Activated CD4-positive, alpha-beta memory T cell treated with anti-CD3 and anti-CD28 coated beads for 36 hours (primary cell): ENCODE data around the gene RCN2. TPM values are rescaled to one million over a fixed set of nuclear protein-coding genes. Genes with fewer than 3 reads are reported as not detected.
"Not testable (repeated sequence)": the region's sequence is repeated elsewhere in the genome, so short reads cannot be mapped to it uniquely, and the experiment has no call there.

Experiments
- CTCF ChIA-PET: fragments of 350-600 bp; sonication (Branson Sonifier 250); formaldehyde crosslinking; loops from one replicate; lab custom pipeline; 2021; ENCODE audit warnings: antibody characterized with exemption, inconsistent platforms; lab: Charles Lee
- POLR2A ChIA-PET: fragments of 350-600 bp; sonication (Branson Sonifier 250); formaldehyde crosslinking; loops from one replicate; lab custom pipeline; 2021; ENCODE audit warnings: antibody characterized with exemption; lab: Charles Lee
- DNase-seq: peaks from one replicate; pipeline ENCODE4 v3.0.0-alpha.2; 2020
- H3K27ac Mint-ChIP-seq: one replicate; pipeline ENCODE4 v1.8.0; 2021; ENCODE audit warnings: mixed read lengths
- H3K27me3 Mint-ChIP-seq: one replicate; pipeline ENCODE4 v1.8.0; 2021; ENCODE audit warnings: mixed read lengths
- H3K36me3 Mint-ChIP-seq: one replicate; pipeline ENCODE4 v1.8.0; 2021; ENCODE audit warnings: mixed read lengths
- H3K4me1 Mint-ChIP-seq: one replicate; pipeline ENCODE4 v1.8.0; 2021; ENCODE audit warnings: low read depth, mixed read lengths
- H3K4me3 Mint-ChIP-seq: one replicate; pipeline ENCODE4 v1.8.0; 2021; ENCODE audit warnings: mild to moderate bottlenecking, mixed read lengths
- H3K9me3 Mint-ChIP-seq: one replicate; pipeline ENCODE4 v1.8.0; 2021; ENCODE audit warnings: mixed read lengths
- intact Hi-C: fragments of 100-400 bp; cut with micrococcal nuclease; formaldehyde crosslinking; loops from one replicate; pipeline ENCODE4 v1.15.1; 2023
- total RNA-seq, 2 experiments: library from RNA; stranded (reverse); gene quantifications; one replicate each; pipeline ENCODE4 v1.2.3, GENCODE V29; 2021

RCN2 gene
- 10 to 100 TPM; 27.0 to 27.6 TPM for total RNA-seq

- intact Hi-C loops = loop anchor here (1.0 to 5.0 kb wide), 3 partner anchors 26 to 595 kb away; partner anchors contain the start of genes ISL2 and SCAPER
- CTCF ChIA-PET = interaction anchor here (0.9 to 1.9 kb wide), 3 partner anchors 14 to 28 kb away, joined by 3 to 7 read pairs (median 3); no protein-coding TSS in a partner anchor
- peak within 1 kb of the TSS; percentile 88 for H3K4me3 Mint-ChIP-seq
- no peaks in the 10 kb centered on the region for H3K27me3 Mint-ChIP-seq
- peaks cover 22% of the 10 kb centered on the region for H3K36me3 Mint-ChIP-seq
- POLR2A ChIA-PET = interaction anchor here (1.0 to 1.9 kb wide), 3 partner anchors 26 to 612 kb away, joined by 3 to 6 read pairs (median 5); partner anchors contain the start of genes PSTPIP1 and SCAPER
- peaks cover 28% of the 10 kb centered on the region for H3K4me1 Mint-ChIP-seq
- H3K27ac Mint-ChIP-seq = peak within 1 kb of the TSS; percentile 65
- DNase-seq = peak; percentile 96
- H3K9me3 Mint-ChIP-seq = no peaks in the 10 kb centered on the region
Measured at GRCh38 chr15:76931397-76932134, at the start of gene RCN2. Gene RCN2 (plus strand): TSS chr15:76931749. CDS start chr15:76931842, 93 bp downstream.

GRCh38 chr15:76885212-76885611 is 46.3 kb upstream of the RCN2 start:
- Mint-ChIP-seq H3K36me3 (peaks cover 26% of the 10 kb centered on the region), H3K9me3 (no peaks in the 10 kb centered on the region), H3K4me1 (peaks cover 17% of the 10 kb centered on the region), H3K4me3 (no peak overlapping the region), H3K27me3 (no peaks in the 10 kb centered on the region), H3K27ac (no peak overlapping the region)
- intact Hi-C loops = no loop called here
- no peak for DNase-seq
- ChIA-PET CTCF (no interaction called here), POLR2A (no interaction called here)

- Mint-ChIP-seq H3K4me1 (peaks cover 20% of the 10 kb centered on the region), H3K36me3 (peaks cover 32% of the 10 kb centered on the region)
- H3K27ac Mint-ChIP-seq, H3K4me3 Mint-ChIP-seq, intact Hi-C loops, CTCF ChIA-PET, H3K9me3 Mint-ChIP-seq, H3K27me3 Mint-ChIP-seq, POLR2A ChIA-PET, DNase-seq: not testable (repeated sequence)
Measured at GRCh38 chr15:76887280-76888141, 44.0 kb upstream of the RCN2 start.

- DNase-seq, H3K27me3 Mint-ChIP-seq, POLR2A ChIA-PET, CTCF ChIA-PET, H3K27ac Mint-ChIP-seq, H3K4me3 Mint-ChIP-seq, H3K9me3 Mint-ChIP-seq, intact Hi-C loops: not testable (repeated sequence)
- peaks cover 33% of the 10 kb centered on the region for H3K36me3 Mint-ChIP-seq
- peaks cover 34% of the 10 kb centered on the region for H3K4me1 Mint-ChIP-seq
Measured at GRCh38 chr15:76892836-76893235, 38.7 kb upstream of the RCN2 start.

GRCh38 chr15:76894174-76894573 is 37.4 kb upstream of the RCN2 start:
- H3K27ac Mint-ChIP-seq = no peak overlapping the region
- H3K27me3 Mint-ChIP-seq = no peaks in the 10 kb centered on the region
- H3K9me3 Mint-ChIP-seq = peaks cover 2% of the 10 kb centered on the region
- ChIA-PET CTCF (no interaction called here), POLR2A (no interaction called here)
- intact Hi-C loops = no loop called here
- no peak overlapping the region for H3K4me3 Mint-ChIP-seq
- H3K36me3 Mint-ChIP-seq = peaks cover 36% of the 10 kb centered on the region
- DNase-seq = no peak
- peaks cover 25% of the 10 kb centered on the region for H3K4me1 Mint-ChIP-seq

GRCh38 chr15:76898102-76898501 is 33.4 kb upstream of the RCN2 start:
- CTCF ChIA-PET = no interaction called here
- POLR2A ChIA-PET = no interaction called here
- intact Hi-C loops = no loop called here
- H3K36me3 Mint-ChIP-seq = peaks cover 18% of the 10 kb centered on the region
- peaks cover 20% of the 10 kb centered on the region for H3K4me1 Mint-ChIP-seq
- no peaks in the 10 kb centered on the region for H3K27me3 Mint-ChIP-seq
- no peak overlapping the region for H3K27ac Mint-ChIP-seq
- H3K4me3 Mint-ChIP-seq = no peak overlapping the region
- H3K9me3 Mint-ChIP-seq = no peaks in the 10 kb centered on the region
- no peak for DNase-seq

- Mint-ChIP-seq H3K4me1 (peaks cover 24% of the 10 kb centered on the region), H3K36me3 (peaks cover 10% of the 10 kb centered on the region)
- POLR2A ChIA-PET, H3K9me3 Mint-ChIP-seq, intact Hi-C loops, DNase-seq, H3K4me3 Mint-ChIP-seq, H3K27ac Mint-ChIP-seq, H3K27me3 Mint-ChIP-seq, CTCF ChIA-PET: not testable (repeated sequence)
Measured at GRCh38 chr15:76899176-76899930, 32.2 kb upstream of the RCN2 start.

- H3K9me3 Mint-ChIP-seq, H3K4me3 Mint-ChIP-seq, H3K36me3 Mint-ChIP-seq, CTCF ChIA-PET, H3K27me3 Mint-ChIP-seq, H3K27ac Mint-ChIP-seq, POLR2A ChIA-PET, DNase-seq: not testable (repeated sequence)
- intact Hi-C loops = loop anchor here (5.0 to 10.0 kb wide), 2 partner anchors 122 to 595 kb away; no protein-coding TSS in a partner anchor
- peaks cover 22% of the 10 kb centered on the region for H3K4me1 Mint-ChIP-seq
Measured at GRCh38 chr15:76899931-76900310, 31.6 kb upstream of the RCN2 start.

GRCh38 chr15:76901965-76902364 is 29.6 kb upstream of the RCN2 start:
- Mint-ChIP-seq H3K27ac (no peak overlapping the region), H3K36me3 (peaks cover 6% of the 10 kb centered on the region), H3K27me3 (no peaks in the 10 kb centered on the region), H3K4me3 (no peak overlapping the region), H3K9me3 (no peaks in the 10 kb centered on the region), H3K4me1 (peaks cover 31% of the 10 kb centered on the region)
- DNase-seq = no peak
- CTCF ChIA-PET = no interaction called here
- POLR2A ChIA-PET = no interaction called here
- intact Hi-C loops = loop anchor here (5.0 to 10.0 kb wide), 2 partner anchors 120 to 593 kb away; no protein-coding TSS in a partner anchor

GRCh38 chr15:76903251-76903681 is 28.3 kb upstream of the RCN2 start:
- H3K4me1 Mint-ChIP-seq = peaks cover 31% of the 10 kb centered on the region
- POLR2A ChIA-PET = no interaction called here
- no peak for DNase-seq
- H3K27me3 Mint-ChIP-seq = no peaks in the 10 kb centered on the region
- H3K4me3 Mint-ChIP-seq = peak overlapping the region; percentile 91
- H3K9me3 Mint-ChIP-seq = no peaks in the 10 kb centered on the region
- intact Hi-C loops = loop anchor here (5.0 to 10.0 kb wide), 2 partner anchors 119 to 592 kb away; no protein-coding TSS in a partner anchor
- CTCF ChIA-PET = interaction anchor here (0.9 to 1.9 kb wide), 6 partner anchors 28 to 640 kb away, joined by 3 to 8 read pairs (median 3); partner anchors contain the start of gene RCN2
- peaks cover 6% of the 10 kb centered on the region for H3K36me3 Mint-ChIP-seq
- peak overlapping the region; percentile 38 for H3K27ac Mint-ChIP-seq

GRCh38 chr15:76904461-76905012 is 27.0 kb upstream of the RCN2 start:
- intact Hi-C loops = loop anchor here (1.0 to 10.0 kb wide), 3 partner anchors 27 to 590 kb away; partner anchors contain the start of gene RCN2
- peak; percentile 37 for DNase-seq
- peaks cover 2% of the 10 kb centered on the region for H3K36me3 Mint-ChIP-seq
- POLR2A ChIA-PET = no interaction called here
- H3K9me3 Mint-ChIP-seq = no peaks in the 10 kb centered on the region
- no peaks in the 10 kb centered on the region for H3K27me3 Mint-ChIP-seq
- H3K4me3 Mint-ChIP-seq = peak overlapping the region; percentile 91
- H3K27ac Mint-ChIP-seq = peak overlapping the region; percentile 83
- CTCF ChIA-PET = interaction anchor here (0.9 to 1.9 kb wide), 3 partner anchors 83 to 639 kb away, joined by 3 to 8 read pairs (median 5); no protein-coding TSS in a partner anchor
- H3K4me1 Mint-ChIP-seq = peaks cover 31% of the 10 kb centered on the region
